Colonic mucosa (tissue), 4 donors: Measurements from ENCODE around the gene MFNG. TPM values are rescaled to one million over a fixed set of nuclear protein-coding genes. Genes with fewer than 3 reads are reported as not detected.
A peak's percentile ranks its signal among the peaks of the same experiment; 100 is the strongest.
"Not testable (repeated sequence)": the region's sequence is repeated elsewhere in the genome, so short reads cannot be mapped to it uniquely, and the experiment has no call there.

Source experiments
- DNase-seq: peaks from one replicate; pipeline ENCODE4 v3.0.0-alpha.2; 2020
- H3K27ac ChIP-seq: fragments of 200-600 bp; one replicate; pipeline ENCODE4 v1.8.0; 2021
- H3K27me3 ChIP-seq: fragments of 200-600 bp; one replicate; pipeline ENCODE4 v1.8.0; 2021
- H3K36me3 ChIP-seq: fragments of 200-600 bp; one replicate; pipeline ENCODE4 v1.8.0; 2021
- H3K4me1 ChIP-seq: fragments of 200-600 bp; one replicate; pipeline ENCODE4 v1.8.0; 2021; ENCODE audit warnings: mild to moderate bottlenecking
- H3K4me3 ChIP-seq: fragments of 200-600 bp; one replicate; pipeline ENCODE4 v1.8.0; 2021
- H3K9ac ChIP-seq, 2 donors: one replicate each; pipeline ENCODE4 v1.7.0; 2013; ENCODE audit warnings: control low read depth in 2 of 2, low read depth in 2 of 2, low read length in 2 of 2
- H3K9me3 ChIP-seq: fragments of 200-600 bp; one replicate; pipeline ENCODE4 v1.8.0; 2021
- CTCF ChIP-seq: fragments of 200-600 bp; IDR thresholded peaks from one replicate; pipeline ENCODE4 v1.8.0; 2022; ENCODE audit warnings: antibody characterized with exemption, mild to moderate bottlenecking
- intact Hi-C: fragments of 100-400 bp; cut with DNase I; formaldehyde crosslinking; loops from one replicate; pipeline ENCODE4 v1.14.1; 2022
- total RNA-seq, 2 donors: library from RNA; stranded (reverse); fragmentation: NEBNext Ultra II Directional in 1 of 2; extraction: Animal tissue kit (Norgen Biotek cat#: 25700) in 1 of 2; gene quantifications; one replicate each; pipeline ENCODE4 v1.2.1, GENCODE V29; 2021
- donor health status: healthy.
- donor health status: DM: no; HTN: no; CAD: no.
- donor health status: DM: no; HTN: no; CAD: no.

The MFNG gene
- total RNA-seq: 10 to 100 TPM in 1 of 2 donors, 1 to 10 TPM in 1; 6.5 to 10.7 TPM

GRCh38 chr22:37486224-37486845 is at the start of gene MFNG:
TSS of gene MFNG (minus strand) at chr22:37486384. CDS start at chr22:37486177, 207 bp downstream.
- Histone ChIP-seq H3K9ac (peak within 1 kb of the TSS; percentile 71 to 83), H3K27ac (peak within 1 kb of the TSS; percentile 71), H3K4me3 (peak within 1 kb of the TSS; percentile 41), H3K36me3 (no peaks in the 10 kb centered on the region), H3K4me1 (peaks cover 7% of the 10 kb centered on the region), H3K27me3 (no peaks in the 10 kb centered on the region), H3K9me3 (no peaks in the 10 kb centered on the region)
- peak; percentile 74 for DNase-seq
- intact Hi-C loops: no loop called here
- no peak for TF ChIP-seq CTCF

- peaks cover 4% of the 10 kb centered on the region for H3K4me1 ChIP-seq
- no peak overlapping the region for H3K4me3 ChIP-seq
- H3K27ac ChIP-seq: no peak overlapping the region
- H3K27me3 ChIP-seq: no peaks in the 10 kb centered on the region
- no peaks in the 10 kb centered on the region for H3K9me3 ChIP-seq
- H3K9ac ChIP-seq: no peak overlapping the region
- intact Hi-C loops: loop anchor here (5.0 kb wide), 1 partner anchor 42 kb away; no protein-coding TSS in a partner anchor
- H3K36me3 ChIP-seq: no peaks in the 10 kb centered on the region
- TF ChIP-seq CTCF: no peak
- DNase-seq: no peak
These were observed 49.0 kb upstream of the MFNG start for GRCh38 chr22:37535159-37535558.

GRCh38 chr22:37534445-37534844 is 48.3 kb upstream of the MFNG start:
- no peak for DNase-seq
- Histone ChIP-seq H3K36me3 (no peaks in the 10 kb centered on the region), H3K4me1 (peaks cover 8% of the 10 kb centered on the region), H3K27me3 (no peaks in the 10 kb centered on the region), H3K9ac (no peak overlapping the region), H3K4me3 (no peak overlapping the region), H3K9me3 (no peaks in the 10 kb centered on the region), H3K27ac (no peak overlapping the region)
- TF ChIP-seq CTCF: no peak
- intact Hi-C loops: no loop called here

GRCh38 chr22:37533995-37534394 is 47.8 kb upstream of the MFNG start:
- no peak for TF ChIP-seq CTCF
- intact Hi-C loops: no loop called here
- DNase-seq: no peak
- Histone ChIP-seq H3K4me3 (no peak overlapping the region), H3K36me3 (no peaks in the 10 kb centered on the region), H3K4me1 (peaks cover 8% of the 10 kb centered on the region), H3K27ac (no peak overlapping the region), H3K9me3 (no peaks in the 10 kb centered on the region), H3K27me3 (no peaks in the 10 kb centered on the region), H3K9ac (no peak overlapping the region)

- H3K27me3 ChIP-seq: no peaks in the 10 kb centered on the region
- H3K4me1 ChIP-seq: peaks cover 5% of the 10 kb centered on the region
- H3K4me3 ChIP-seq: no peak overlapping the region
- H3K9me3 ChIP-seq: no peaks in the 10 kb centered on the region
- no peaks in the 10 kb centered on the region for H3K36me3 ChIP-seq
- peak overlapping the region; percentile 68 for H3K27ac ChIP-seq
- peak; percentile 87 for DNase-seq
- TF ChIP-seq CTCF: no peak
- intact Hi-C loops: no loop called here
- no peak overlapping the region for H3K9ac ChIP-seq
These were observed 43.6 kb upstream of the MFNG start for GRCh38 chr22:37529652-37530345.

- H3K9me3 ChIP-seq, intact Hi-C loops, H3K4me3 ChIP-seq, H3K27me3 ChIP-seq, H3K27ac ChIP-seq, H3K9ac ChIP-seq, H3K36me3 ChIP-seq, H3K4me1 ChIP-seq, DNase-seq: not testable (repeated sequence)
These were observed 41.8 kb upstream of the MFNG start for GRCh38 chr22:37527952-37528351.

GRCh38 chr22:37527081-37527752 is 41.0 kb upstream of the MFNG start:
- intact Hi-C loops, H3K36me3 ChIP-seq, H3K9ac ChIP-seq, H3K4me3 ChIP-seq, H3K4me1 ChIP-seq, DNase-seq, H3K9me3 ChIP-seq, H3K27me3 ChIP-seq, H3K27ac ChIP-seq: not testable (repeated sequence)
